BJ (cell line): Measurements from ENCODE around the gene TMEM255B. TPM values are rescaled to one million over a fixed set of nuclear protein-coding genes. Genes with fewer than 3 reads are reported as not detected.

Experiments used
- CTCF ChIA-PET: fragments of 350-600 bp; formaldehyde crosslinking; extraction: SDS; loops from one replicate; lab custom pipeline; 2021; ENCODE audit warnings: antibody characterized with exemption, inconsistent platforms; lab: Yijun Ruan, JAX
- POLR2A ChIA-PET: fragments of 300-600 bp; sonication (Branson Sonifier 250); formaldehyde crosslinking; extraction: SDS; loops from one replicate; lab custom pipeline; 2021; ENCODE audit warnings: antibody characterized with exemption; lab: Charles Lee
- DNase-seq: peaks from one replicate; pipeline ENCODE4 v3.0.0-alpha.2; 2011; ENCODE audit warnings: low read depth
- H3K27me3 ChIP-seq: 2 replicates; pipeline ENCODE4 v1.6.0; 2011; ENCODE audit warnings: low read length; ENCODE audit not compliant: control insufficient read depth, insufficient read depth
- H3K36me3 ChIP-seq: 2 replicates; pipeline ENCODE4 v1.5.1; 2011; ENCODE audit warnings: low read length; ENCODE audit not compliant: control insufficient read depth, insufficient read depth
- H3K4me3 ChIP-seq: 2 replicates; pipeline ENCODE4 v1.5.1; 2011; ENCODE audit warnings: low read depth, mild to moderate bottlenecking, control low read depth, low read length
- CTCF ChIP-seq: IDR thresholded peaks from 2 replicates; pipeline ENCODE4 v1.5.1; 2011; ENCODE audit warnings: low read depth, mild to moderate bottlenecking, control low read depth, inconsistent platforms, low read length, moderate library complexity; ENCODE audit not compliant: insufficient read depth
- polyA plus RNA-seq: library from polyadenylated mRNA; depleted of rRNA; stranded (reverse); fragments of >200 nt; gene quantifications from 2 replicates; pipeline ENCODE4 v1.2.3, GENCODE V29; 2011

Gene TMEM255B
- polyA plus RNA-seq, 1 experiment: 1.9 TPM

GRCh38 chr13:113729187-113730019, 29.6 kb upstream of the TMEM255B start:
- Histone ChIP-seq H3K27me3 (peaks cover 16% of the 10 kb centered on the region), H3K36me3 (no peaks in the 10 kb centered on the region), H3K4me3 (no peak overlapping the region)
- CTCF ChIA-PET: interaction anchor here (0.6 to 1.2 kb wide), 5 partner anchors 13 to 219 kb away, joined by 3 to 4 read pairs (median 3); no protein-coding TSS in a partner anchor
- POLR2A ChIA-PET: no interaction called here
- no peak for TF ChIP-seq CTCF
- no peak for DNase-seq

- Histone ChIP-seq H3K36me3 (no peaks in the 10 kb centered on the region), H3K4me3 (no peak overlapping the region), H3K27me3 (peaks cover 16% of the 10 kb centered on the region)
- DNase-seq: no peak
- CTCF ChIA-PET: interaction anchor here (1.2 kb wide), 1 partner anchor 219 kb away, joined by 3 read pairs; no protein-coding TSS in a partner anchor
- POLR2A ChIA-PET: no interaction called here
- TF ChIP-seq CTCF: no peak
Observed at GRCh38 chr13:113730258-113730691, 28.8 kb upstream of the TMEM255B start.

- no peaks in the 10 kb centered on the region for H3K36me3 ChIP-seq
- peaks cover 16% of the 10 kb centered on the region for H3K27me3 ChIP-seq
- TF ChIP-seq CTCF: no peak
- no peak overlapping the region for H3K4me3 ChIP-seq
- CTCF ChIA-PET: interaction anchor here (2.4 kb wide), 1 partner anchor 216 kb away, joined by 6 read pairs; no protein-coding TSS in a partner anchor
- DNase-seq: no peak
- POLR2A ChIA-PET: no interaction called here
Observed at GRCh38 chr13:113730831-113731191, 28.2 kb upstream of the TMEM255B start.

GRCh38 chr13:113731192-113732175, 27.5 kb upstream of the TMEM255B start:
- ChIA-PET CTCF (interaction anchor here (1.1 to 2.4 kb wide), 2 partner anchors 9 to 216 kb away, joined by 3 to 6 read pairs; no protein-coding TSS in a partner anchor), POLR2A (no interaction called here)
- TF ChIP-seq CTCF: no peak
- DNase-seq: no peak
- no peaks in the 10 kb centered on the region for H3K36me3 ChIP-seq
- no peak overlapping the region for H3K4me3 ChIP-seq
- peaks cover 16% of the 10 kb centered on the region for H3K27me3 ChIP-seq
